SHP77 treated with DMSO at 0.1 percent for 48 hours (cell line): ENCODE results near the gene TMEM132C.

Experiments used
- DNase-seq: peaks from one replicate; lab custom pipeline; 2025; lab: John Stamatoyannopoulos, UW

TMEM132C gene

GRCh38 chr12:128712622-128713021 lies 445.7 kb downstream of the TMEM132C start:
- DNase-seq, result no peak

DNA sequence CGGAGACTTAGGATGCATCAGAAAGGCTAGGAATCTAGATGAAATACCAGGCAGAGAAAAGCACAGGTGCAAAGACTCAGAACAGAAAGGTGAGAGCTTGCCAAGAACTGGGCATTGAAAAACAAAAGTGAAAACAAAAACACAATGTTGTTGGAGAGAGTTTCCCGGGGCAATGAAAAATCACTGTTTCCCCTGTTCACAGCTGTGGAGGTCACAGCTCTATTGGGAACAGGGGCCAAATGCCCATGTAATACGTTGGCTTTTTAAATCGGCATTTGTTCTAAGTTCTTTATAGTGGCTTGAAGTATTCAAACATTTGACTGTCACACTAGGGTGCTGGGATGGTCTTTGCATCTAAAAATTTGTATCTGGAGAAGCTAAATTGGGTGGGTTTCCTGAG lies 448.5 kb downstream of the TMEM132C start:
- DNase-seq, result no peak

DNA sequence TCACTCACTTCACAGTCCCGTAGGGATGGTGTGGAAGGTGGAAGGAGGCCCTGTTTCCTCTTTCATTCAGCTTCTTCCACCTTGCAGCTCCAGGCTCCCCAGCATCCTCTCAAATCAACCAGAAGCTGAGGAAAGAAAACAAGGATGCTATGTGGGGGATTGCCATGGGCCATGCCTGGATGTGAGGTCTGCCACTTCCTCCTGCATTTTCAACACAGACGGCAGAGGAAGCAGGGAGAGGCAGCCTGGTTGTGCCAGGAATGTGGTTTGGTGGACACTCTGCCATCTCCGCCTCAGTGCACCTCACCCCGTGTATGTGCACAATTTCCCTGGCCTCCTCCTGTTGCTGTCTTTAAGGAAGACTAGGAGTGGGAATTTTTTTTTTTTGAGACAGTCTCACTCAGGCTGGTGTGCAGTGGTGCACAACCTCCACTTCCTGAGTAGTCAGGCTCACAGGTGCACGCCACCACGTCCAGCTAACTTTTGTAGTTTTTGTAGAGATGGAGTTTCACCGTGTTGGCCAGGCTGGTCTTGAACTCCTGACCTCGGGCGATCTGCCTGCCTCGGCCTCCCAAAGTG lies 457.6 kb downstream of the TMEM132C start:
- DNase-seq, result no peak

DNA sequence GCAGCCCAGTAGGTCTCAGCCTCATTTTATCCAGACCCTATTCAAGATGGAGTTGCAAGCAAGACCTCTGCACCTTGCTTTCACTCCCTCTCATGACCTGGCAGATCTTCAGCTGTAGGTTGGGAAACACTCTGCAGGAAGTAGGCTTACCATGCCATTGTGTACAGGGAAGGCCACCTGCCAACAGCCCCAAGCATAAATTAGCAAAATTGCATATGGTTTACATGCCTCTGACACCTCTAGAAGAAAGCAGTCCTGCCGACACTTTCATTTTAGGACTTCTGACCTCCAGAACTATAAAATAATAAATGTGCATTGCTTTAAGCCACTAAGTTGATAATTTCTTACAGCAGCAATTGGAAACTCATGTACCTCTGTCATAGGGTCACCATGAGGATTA lies 459.9 kb downstream of the TMEM132C start:
- no peak for DNase-seq

DNA sequence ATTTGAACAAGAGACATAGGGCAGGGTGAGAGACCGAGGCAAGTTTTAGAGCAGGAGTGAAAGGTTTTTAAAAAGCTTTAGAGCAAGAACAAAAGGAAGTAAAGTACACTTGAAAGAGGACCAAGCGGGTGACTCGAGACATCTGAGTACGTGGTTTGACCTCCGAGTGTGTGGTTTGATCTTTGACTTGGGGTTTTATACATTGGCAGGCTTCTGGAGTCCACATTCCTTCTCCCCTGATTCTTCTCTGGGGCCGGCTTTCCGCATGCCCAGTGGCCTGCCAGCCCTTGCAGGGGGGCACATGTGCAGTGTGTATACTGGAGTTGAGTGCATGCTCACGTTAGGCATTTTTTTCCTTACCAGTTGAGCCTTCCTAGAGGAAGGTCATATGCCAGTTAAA lies 460.5 kb downstream of the TMEM132C start:
- DNase-seq, result no peak

GRCh38 chr12:128727999-128728398 lies 461.0 kb downstream of the TMEM132C start:
- no peak for DNase-seq

- no peak for DNase-seq
Observed at GRCh38 chr12:128729628-128730121, 462.7 kb downstream of the TMEM132C start.

DNA sequence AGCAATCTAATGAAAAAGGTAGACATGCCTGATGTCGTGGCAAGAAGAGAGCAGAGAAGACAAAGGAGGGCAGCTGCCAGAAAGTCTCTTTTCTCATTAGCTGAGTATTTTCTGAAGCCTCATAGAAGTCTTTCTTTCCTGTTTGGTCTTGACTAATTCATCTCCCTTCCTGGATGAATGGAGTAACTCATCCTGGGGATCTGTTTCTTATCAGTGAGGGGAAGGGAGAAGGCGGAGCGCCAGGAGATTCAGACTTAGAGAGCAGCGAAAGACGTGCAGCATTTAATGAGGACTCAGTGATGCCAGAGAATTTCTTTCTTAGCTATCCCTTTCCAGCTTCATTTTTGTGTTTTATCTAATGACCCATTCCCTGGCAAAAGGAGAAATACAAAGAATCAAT lies 467.4 kb downstream of the TMEM132C start:
- no peak for DNase-seq

DNA sequence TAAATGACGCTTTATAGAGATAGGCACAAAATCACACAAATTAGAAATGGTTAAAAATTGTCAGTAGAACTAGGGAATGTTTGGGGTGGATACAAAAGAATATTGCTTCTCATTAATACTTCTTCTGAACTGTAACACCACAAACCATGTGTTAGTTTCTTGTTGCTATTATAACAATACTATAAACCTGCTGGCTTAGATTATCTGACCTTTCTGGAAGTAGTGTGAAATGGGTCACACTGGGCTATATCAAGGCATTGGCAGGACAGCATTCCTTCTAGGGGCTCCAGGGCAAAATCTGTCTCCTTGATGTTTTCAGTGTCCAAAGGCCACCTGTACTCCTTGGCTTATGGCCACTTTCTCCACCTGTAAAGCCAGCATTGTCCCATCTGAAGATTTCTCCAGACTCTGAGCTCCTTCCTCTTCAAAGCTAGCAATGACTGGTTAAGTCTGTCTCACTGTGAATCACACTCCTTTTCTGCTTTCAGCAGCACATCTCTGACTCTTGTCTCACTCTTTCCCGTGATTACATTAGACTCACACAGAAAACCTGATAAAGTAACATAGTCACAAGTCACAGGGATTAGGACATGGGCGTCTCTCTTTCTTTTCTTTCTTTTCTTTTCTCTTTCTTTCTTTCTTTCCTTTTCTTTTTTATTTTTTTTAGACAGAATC lies 470.5 kb downstream of the TMEM132C start:
- DNase-seq, result no peak

GRCh38 chr12:128743916-128744315 lies 476.9 kb downstream of the TMEM132C start:
- no peak for DNase-seq

GRCh38 chr12:128745772-128746689 lies 479.1 kb downstream of the TMEM132C start:
- no peak for DNase-seq

- DNase-seq, result no peak
Observed at GRCh38 chr12:128747441-128747840, 480.5 kb downstream of the TMEM132C start.

- no peak for DNase-seq
Observed at GRCh38 chr12:128752386-128752785, 485.4 kb downstream of the TMEM132C start.

DNA sequence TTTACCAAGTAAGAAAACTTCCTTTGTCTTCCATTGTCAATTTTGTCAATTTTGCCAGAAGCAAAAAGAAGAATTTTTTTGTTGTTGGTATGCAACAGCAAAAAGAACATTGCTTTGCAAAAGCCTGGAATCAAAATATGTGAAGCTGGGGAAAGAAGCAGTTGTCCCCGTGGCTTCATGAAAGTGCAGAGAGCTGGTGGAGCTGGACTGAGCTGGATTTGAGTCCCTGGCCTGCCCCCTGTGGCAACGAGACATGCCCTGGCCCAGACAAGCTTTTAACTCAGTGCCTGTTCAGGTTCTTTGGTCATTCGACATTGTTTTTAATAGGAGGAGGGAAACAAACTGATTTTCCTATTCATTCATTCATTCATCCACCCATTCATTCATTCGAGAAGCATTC lies 486.5 kb downstream of the TMEM132C start:
- DNase-seq, result no peak

DNA sequence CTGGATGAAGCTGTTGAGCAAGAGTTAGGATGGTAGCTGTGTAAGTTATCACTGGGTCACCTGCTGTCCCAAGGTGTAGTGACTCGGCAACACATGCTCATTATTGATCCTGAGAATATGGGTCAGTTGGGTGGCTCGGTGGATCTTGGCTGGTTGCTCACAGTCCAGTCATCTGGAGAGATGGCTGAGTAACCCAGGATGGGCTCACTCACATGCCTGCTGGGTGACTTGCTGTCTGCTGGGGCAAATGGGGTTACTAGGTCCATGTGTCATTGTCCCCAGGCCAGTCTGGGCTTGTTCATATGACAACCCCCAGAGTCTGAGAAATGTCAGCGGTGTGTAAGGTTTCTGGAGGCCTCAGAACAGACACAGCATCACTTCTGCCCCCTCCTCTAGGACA lies 487.3 kb downstream of the TMEM132C start:
- DNase-seq, result no peak

DNA sequence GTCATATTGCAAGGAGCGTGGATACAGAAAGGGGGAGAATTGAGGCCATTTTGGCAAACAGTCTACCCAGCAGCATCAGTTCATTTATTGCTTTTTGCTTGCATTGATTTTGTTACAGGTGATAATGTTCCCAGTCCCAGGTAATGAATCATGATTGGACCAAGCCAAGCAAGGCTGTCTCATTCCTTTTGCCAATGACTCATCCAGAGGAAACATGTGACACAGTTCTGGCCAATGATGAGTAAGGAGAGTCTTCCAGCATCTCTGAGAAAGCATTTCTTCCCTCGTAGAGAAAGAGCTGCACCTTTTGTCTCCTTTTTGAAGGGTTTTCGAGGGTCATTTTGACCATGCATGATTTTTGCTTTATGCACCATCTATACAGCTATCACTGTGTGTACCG lies 488.6 kb downstream of the TMEM132C start:
- DNase-seq, result no peak
